H1 (cell line): ENCODE data around the gene IFIT1. TPM values are rescaled to one million over a fixed set of nuclear protein-coding genes. Genes with fewer than 3 reads are reported as not detected.

Experiments used
- CTCF ChIA-PET: fragments of 300-600 bp; sonication (Branson Sonifier 250); formaldehyde crosslinking; loops from one replicate; lab custom pipeline; 2021; ENCODE audit not compliant: partially characterized antibody; lab: Charles Lee
- POLR2A ChIA-PET: fragments of 300-600 bp; sonication (Branson Sonifier 250); formaldehyde crosslinking; loops from one replicate; lab custom pipeline; 2021; ENCODE audit warnings: inconsistent platforms; ENCODE audit not compliant: partially characterized antibody; lab: Charles Lee
- DNase-seq, 2 experiments: peaks; one replicate each; pipeline versions ENCODE4 v3.0.0 to v3.0.0-alpha.2; 2010 to 2022; ENCODE audit warnings: low spot score in 2 of 2, low read depth in 1 of 2, mixed read lengths in 1 of 2
- FAIRE-seq: peaks from 2 replicates; lab custom pipeline; 2011; peaks lifted over from hg19 to GRCh38; lab: Jason Lieb, UNC
- H2AFZ ChIP-seq: 2 replicates; pipeline ENCODE4 v1.8.1; 2012; ENCODE audit warnings: low read length, inconsistent platforms
- H2AK5ac ChIP-seq: 2 replicates; pipeline ENCODE4 v1.6.1; 2013; ENCODE audit warnings: low read depth, low read length
- H2BK120ac ChIP-seq: replicated peaks from 2 replicates; pipeline ENCODE3; 2013; ENCODE audit warnings: low read depth, low read length, inconsistent platforms
- H2BK12ac ChIP-seq: 2 replicates; pipeline ENCODE4 v1.6.1; 2013; ENCODE audit warnings: low read depth, low read length
- H2BK15ac ChIP-seq: 2 replicates; pipeline ENCODE4 v1.6.1; 2013; ENCODE audit warnings: low read length
- H2BK20ac ChIP-seq: 2 replicates; pipeline ENCODE4 v1.6.1; 2013; ENCODE audit warnings: low read length
- H2BK5ac ChIP-seq: 2 replicates; pipeline ENCODE4 v1.6.1; 2013; ENCODE audit warnings: low read depth, low read length
- H3K14ac ChIP-seq: 2 replicates; pipeline ENCODE4 v1.6.1; 2013; ENCODE audit warnings: inconsistent platforms; ENCODE audit not compliant: insufficient read length
- H3K18ac ChIP-seq: 2 replicates; pipeline ENCODE4 v1.6.1; 2013; ENCODE audit warnings: low read length; ENCODE audit errors: extremely low read depth
- H3K23ac ChIP-seq: 2 replicates; pipeline ENCODE4 v1.6.1; 2013; ENCODE audit warnings: inconsistent platforms; ENCODE audit not compliant: insufficient read length
- H3K23me2 ChIP-seq: 2 replicates; pipeline ENCODE4 v1.6.1; 2013; ENCODE audit warnings: low read depth, low read length
- H3K27ac ChIP-seq: 2 replicates; pipeline ENCODE4 v1.6.1; 2011; ENCODE audit warnings: low read depth, low read length, inconsistent platforms
- H3K27me3 ChIP-seq, 4 experiments: replicated peaks in 1 of 4; 1 replicate in 1 of 4; 2 replicates in 3 of 4; pipeline versions ENCODE4 v1.6.1 to v1.8.1; 2011 to 2013; ENCODE audit warnings: low read length in 3 of 4, mild to moderate bottlenecking in 3 of 4, inconsistent platforms in 2 of 4, mixed read lengths in 2 of 4, moderate library complexity in 1 of 4; ENCODE audit not compliant: control insufficient read depth in 3 of 4, insufficient read depth in 3 of 4; ENCODE audit errors: extremely low read depth in 1 of 4
- H3K36me3 ChIP-seq, 4 experiments: 2 replicates each; pipeline versions ENCODE4 v1.6.1 to v1.8.1; 2011 to 2013; ENCODE audit warnings: mild to moderate bottlenecking in 4 of 4, low read length in 3 of 4, moderate library complexity in 2 of 4, control low read depth in 1 of 4, inconsistent platforms in 1 of 4; ENCODE audit not compliant: insufficient read depth in 4 of 4, control insufficient read depth in 2 of 4
- H3K4ac ChIP-seq: replicated peaks from 2 replicates; pipeline ENCODE3; 2013; ENCODE audit warnings: low read length, low read depth, mixed read lengths, inconsistent platforms; ENCODE audit not compliant: insufficient read length
- H3K4me1 ChIP-seq, 4 experiments: replicated peaks in 1 of 4; 1 replicate in 1 of 4; 2 replicates in 3 of 4; pipeline versions ENCODE4 v1.6.1 to v1.8.1; 2011 to 2013; ENCODE audit warnings: low read length in 3 of 4, inconsistent platforms in 2 of 4, mixed read lengths in 1 of 4; ENCODE audit not compliant: insufficient read depth in 4 of 4, control insufficient read depth in 3 of 4
- H3K4me2 ChIP-seq, 2 experiments: 2 replicates each; pipeline versions ENCODE4 v1.6.1 to v1.8.1; 2011 to 2013; ENCODE audit warnings: low read depth in 2 of 2, low read length in 2 of 2, control low read depth in 1 of 2, inconsistent platforms in 1 of 2, mild to moderate bottlenecking in 1 of 2; ENCODE audit not compliant: insufficient read depth in 1 of 2
- H3K4me3 ChIP-seq, 4 experiments: fragments of 200-600, 300-600 bp in 1 of 4; sonication (generic), shearing (Covaris generic), sonication (Bioruptor Twin) in 1 of 4; 2 replicates each; pipeline versions ENCODE4 v1.5.1 to v1.8.1; 2011 to 2016; ENCODE audit warnings: low read length in 4 of 4, low read depth in 3 of 4, control low read depth in 2 of 4, inconsistent platforms in 2 of 4, mild to moderate bottlenecking in 2 of 4, mixed read lengths in 1 of 4, moderate library complexity in 1 of 4; ENCODE audit not compliant: insufficient read depth in 2 of 4; ENCODE audit errors: extremely low read depth in 1 of 4
- H3K56ac ChIP-seq: replicated peaks from 2 replicates; pipeline ENCODE3; 2013; ENCODE audit warnings: low read depth, mild to moderate bottlenecking, mixed read lengths, low read length, inconsistent platforms; ENCODE audit not compliant: insufficient read length
- H3K79me1 ChIP-seq: 2 replicates; pipeline ENCODE4 v1.6.1; 2013; ENCODE audit warnings: low read depth, low read length, control low read depth
- H3K79me2 ChIP-seq, 2 experiments: 2 replicates each; pipeline versions ENCODE4 v1.6.1 to v1.8.1; 2012 to 2013; ENCODE audit warnings: low read length in 2 of 2, mild to moderate bottlenecking in 2 of 2, inconsistent platforms in 1 of 2; ENCODE audit not compliant: insufficient read depth in 2 of 2, control insufficient read depth in 1 of 2
- H3K9ac ChIP-seq, 4 experiments: replicated peaks in 1 of 4; 1 replicate in 1 of 4; 2 replicates in 3 of 4; pipeline versions ENCODE4 v1.6.1 to v1.8.1; 2011 to 2013; ENCODE audit warnings: low read depth in 3 of 4, low read length in 3 of 4, control low read depth in 2 of 4, mild to moderate bottlenecking in 2 of 4, moderate library complexity in 2 of 4, inconsistent platforms in 1 of 4; ENCODE audit errors: extremely low read depth in 1 of 4
- H3K9me3 ChIP-seq, 2 experiments: 2 replicates each; pipeline versions ENCODE4 v1.6.1 to v1.8.1; 2012 to 2013; ENCODE audit warnings: mild to moderate bottlenecking in 2 of 2, moderate library complexity in 2 of 2, control low read depth in 1 of 2, inconsistent platforms in 1 of 2, low read depth in 1 of 2, low read length in 1 of 2, mixed read lengths in 1 of 2; ENCODE audit not compliant: insufficient read depth in 2 of 2
- H4K20me1 ChIP-seq, 2 experiments: replicated peaks in 1 of 2; 2 replicates each; pipeline versions ENCODE3 to v1.8.1; 2011 to 2013; ENCODE audit warnings: inconsistent platforms in 2 of 2, low read length in 2 of 2, mild to moderate bottlenecking in 1 of 2; ENCODE audit not compliant: insufficient read depth in 2 of 2, control insufficient read depth in 1 of 2
- H4K5ac ChIP-seq: 2 replicates; pipeline ENCODE4 v1.6.1; 2013; ENCODE audit warnings: low read length, low read depth, mixed read lengths, inconsistent platforms; ENCODE audit not compliant: insufficient read length
- H4K8ac ChIP-seq: 2 replicates; pipeline ENCODE4 v1.8.0; 2013; ENCODE audit warnings: mild to moderate bottlenecking, moderate library complexity, low read length, inconsistent platforms; ENCODE audit not compliant: insufficient read depth; ENCODE audit errors: extremely low read depth
- H4K91ac ChIP-seq: replicated peaks from 2 replicates; pipeline ENCODE3; 2013; ENCODE audit warnings: low read length, mixed read lengths, inconsistent platforms; ENCODE audit not compliant: insufficient read length
- CHD1 ChIP-seq: IDR thresholded peaks from 2 replicates; pipeline ENCODE4 v1.6.1; 2012; ENCODE audit warnings: low read depth, low read length, improper control_type of control experiment
- CTBP2 ChIP-seq: IDR thresholded peaks from 2 replicates; pipeline ENCODE4 v1.7.0; 2011; ENCODE audit warnings: borderline replicate concordance, mild to moderate bottlenecking, moderate library complexity, mixed read lengths, low read length; ENCODE audit not compliant: insufficient read depth, insufficient read length
- E2F6 ChIP-seq: IDR thresholded peaks from 2 replicates; pipeline ENCODE4 v1.6.1; 2012; ENCODE audit warnings: inconsistent platforms
- GTF2F1 ChIP-seq: IDR thresholded peaks from 2 replicates; pipeline ENCODE4 v1.6.1; 2012; ENCODE audit warnings: low read depth, low read length, improper control_type of control experiment, borderline replicate concordance
- POLR2A ChIP-seq, 2 experiments: IDR thresholded peaks; 1 replicate in 1 of 2; 2 replicates in 1 of 2; pipeline ENCODE4 v1.6.1; 2011; ENCODE audit warnings: low read depth in 2 of 2, low read length in 2 of 2, mild to moderate bottlenecking in 2 of 2; ENCODE audit errors: control extremely low read depth in 1 of 2
- RXRA ChIP-seq: IDR thresholded peaks from 2 replicates; pipeline ENCODE4 v1.6.1; 2011; ENCODE audit warnings: low read depth, mild to moderate bottlenecking, low read length, moderate library complexity; ENCODE audit not compliant: insufficient read depth
- SAP30 ChIP-seq: fragments of 300-600 bp; sonication (generic); IDR thresholded peaks from 2 replicates; pipeline ENCODE4 v1.7.1; 2012; ENCODE audit warnings: low read length, moderate library complexity, mild to moderate bottlenecking, inconsistent platforms; ENCODE audit not compliant: insufficient read depth, insufficient replicate concordance
- TBP ChIP-seq: IDR thresholded peaks from 2 replicates; pipeline ENCODE4 v1.6.1; 2011; ENCODE audit warnings: low read depth, low read length, improper control_type of control experiment
- TCF12 ChIP-seq: IDR thresholded peaks from 2 replicates; pipeline ENCODE4 v1.6.1; 2011; ENCODE audit warnings: low read depth, mild to moderate bottlenecking, low read length
- WGBS, 2 experiments: shearing (Covaris generic) in 1 of 2; methylation state at CpG; one replicate each; pipeline versions ENCODE4 v1.1.6 to v1.1.7; 2013 to 2015; ENCODE audit warnings: low lambda C conversion rate in 2 of 2, mixed read lengths in 2 of 2, inconsistent platforms in 1 of 2, low coverage in 1 of 2, missing lambda C conversion rate in 1 of 2; ENCODE audit not compliant: insufficient replicate concordance in 2 of 2, insufficient coverage in 1 of 2, insufficient read length in 1 of 2; ENCODE audit errors: extremely low coverage in 1 of 2, missing lambda C conversion rate in 1 of 2; 5-methylcytosine and 5-hydroxymethylcytosine counted together
- polyA plus RNA-seq, 7 experiments: library from polyadenylated mRNA; depleted of rRNA in 3 of 7; stranded (reverse) in 5 of 7; unstranded in 2 of 7; fragments of >200 nt in 5 of 7; fragments of 200-250 nt in 2 of 7; gene quantifications; 1 replicate in 5 of 7; 2 replicates in 1 of 7; 4 replicates in 1 of 7; pipeline versions ENCODE4 v1.2.1 to v1.2.3, GENCODE V29; 2011 to 2013; ENCODE audit warnings: missing spikeins in 2 of 7, mixed read lengths in 2 of 7
- total RNA-seq: library from RNA; stranded (reverse); fragmentation: NEBNext Ultra II Directional; extraction: Animal tissue kit (Norgen Biotek cat#: 25700); gene quantifications from 2 replicates; pipeline ENCODE4 v1.2.1, GENCODE V29; 2021

The IFIT1 gene
- total and polyA plus RNA-seq, 2 of the 8 experiments (the other 6 are each of a cell fraction or from before 2014, with no cell fraction given) = 0.94 to 1.5 TPM

- no peak overlapping the region for H2AK5ac ChIP-seq
- no peak overlapping the region for H4K91ac ChIP-seq
- CTCF ChIA-PET = interaction anchor here (0.7 to 2.7 kb wide), 13 partner anchors 10 to 545 kb away, joined by 3 to 14 read pairs (median 5); no protein-coding TSS in a partner anchor
- no peak for DNase-seq
- H3K9me3 ChIP-seq = no peaks in the 10 kb centered on the region
- H4K20me1 ChIP-seq = no peaks in the 10 kb centered on the region
- H3K4me2 ChIP-seq = no peak overlapping the region
- H2BK120ac ChIP-seq = no peak overlapping the region
- H3K36me3 ChIP-seq = no peaks in the 10 kb centered on the region
- no peak overlapping the region for H3K23ac ChIP-seq
- TF ChIP-seq GTF2F1 = no peak
- no peak for TF ChIP-seq E2F6
- no peak for TF ChIP-seq TCF12
- TF ChIP-seq TBP = no peak
- no peak for TF ChIP-seq POLR2A (IDR thresholded peaks at IDR 0.05; ENCODE audit: control extremely low read depth in 1 of 2, low read depth in 2 of 2, low read length in 2 of 2)
- no peak for TF ChIP-seq CHD1
- TF ChIP-seq SAP30 = no peak
- no peak for TF ChIP-seq CTBP2
- no peak for TF ChIP-seq RXRA
- TF ChIP-seq, all 59 proteins: peak for 0
- Histone ChIP-seq H2AFZ (no peak overlapping the region), H2BK5ac (no peak overlapping the region), H3K27ac (no peak overlapping the region), H2BK20ac (no peak overlapping the region), H3K79me1 (no peaks in the 10 kb centered on the region), H3K4ac (no peak overlapping the region), H3K23me2 (no peaks in the 10 kb centered on the region), H3K27me3 (no peaks in the 10 kb centered on the region), H2BK15ac (no peak overlapping the region), H4K8ac (no peak overlapping the region), H3K4me3 (no peak overlapping the region), H3K79me2 (no peaks in the 10 kb centered on the region), H3K14ac (no peak overlapping the region), H2BK12ac (no peak overlapping the region), H3K56ac (no peak overlapping the region), H4K5ac (no peak overlapping the region), H3K18ac (no peak overlapping the region), H3K4me1 (peaks cover 0 to 13% (median 5%) of the 10 kb centered on the region in 4 experiments; a peak in 2 of 7 replicates), H3K9ac (no peak overlapping the region)
- 60% methylated on average over 1 of the region's 1 CpG; no CpG with 5 or more reads in 1 of the 2 experiments for WGBS, 2 experiments
- POLR2A ChIA-PET = no interaction called here
- FAIRE-seq = no peak
These were observed 36.5 kb downstream of the IFIT1 start for GRCh38 chr10:89428877-89429276.
